Fibroblast of lung (primary cell): Measurements from ENCODE around the gene FAM107A. TPM values are rescaled to one million over a fixed set of nuclear protein-coding genes. Genes with fewer than 3 reads are reported as not detected.
A peak's percentile ranks its signal among the peaks of the same experiment; 100 is the strongest.

Source experiments
- DNase-seq, 2 donors: peaks; one replicate each; pipeline versions ENCODE4 v3.0.0 to v3.0.0-alpha.2; 2010; ENCODE audit warnings: low read depth in 2 of 2
- H2AFZ ChIP-seq: 2 replicates; pipeline ENCODE4 v1.5.1; 2012; ENCODE audit warnings: low read length, control low read depth, inconsistent platforms
- H3K27ac ChIP-seq: 2 replicates; pipeline ENCODE4 v1.5.1; 2011; ENCODE audit warnings: low read length, control low read depth; ENCODE audit not compliant: insufficient read depth
- H3K27me3 ChIP-seq: 2 replicates; pipeline ENCODE4 v1.5.1; 2011; ENCODE audit warnings: mild to moderate bottlenecking, low read length; ENCODE audit not compliant: control insufficient read depth, insufficient read depth
- H3K36me3 ChIP-seq: 2 replicates; pipeline ENCODE4 v1.5.1; 2011; ENCODE audit warnings: low read length; ENCODE audit not compliant: control insufficient read depth, insufficient read depth
- H3K4me1 ChIP-seq: 2 replicates; pipeline ENCODE4 v1.5.1; 2011; ENCODE audit warnings: low read length; ENCODE audit not compliant: control insufficient read depth, insufficient read depth; ENCODE audit errors: extremely low read depth
- H3K4me2 ChIP-seq: 2 replicates; pipeline ENCODE4 v1.5.1; 2011; ENCODE audit warnings: low read length, control low read depth; ENCODE audit not compliant: insufficient read depth; ENCODE audit errors: extremely low read depth
- H3K4me3 ChIP-seq, 4 experiments: fragments of 200-600 bp in 1 of 4; sonication (generic) in 1 of 4; replicated peaks in 1 of 4; 2 replicates each; pipeline ENCODE4 v1.5.1; 2011 to 2016; ENCODE audit warnings: low read length in 4 of 4, low read depth in 3 of 4, mild to moderate bottlenecking in 3 of 4, control low read depth in 2 of 4, inconsistent platforms in 1 of 4, mixed read lengths in 1 of 4; ENCODE audit not compliant: insufficient read depth in 1 of 4; ENCODE audit errors: control extremely low read depth in 1 of 4
- H3K79me2 ChIP-seq: 2 replicates; pipeline ENCODE4 v1.5.1; 2012; ENCODE audit warnings: mild to moderate bottlenecking, low read length, inconsistent platforms; ENCODE audit not compliant: control insufficient read depth, insufficient read depth
- H3K9ac ChIP-seq: 2 replicates; pipeline ENCODE4 v1.5.1; 2011; ENCODE audit warnings: mild to moderate bottlenecking, low read length, control low read depth; ENCODE audit not compliant: insufficient read depth
- H3K9me3 ChIP-seq: 2 replicates; pipeline ENCODE4 v1.5.1; 2012; ENCODE audit warnings: low read depth, low read length; ENCODE audit not compliant: control insufficient read depth, insufficient read depth
- H4K20me1 ChIP-seq: 2 replicates; pipeline ENCODE4 v1.5.1; 2011; ENCODE audit warnings: low read length; ENCODE audit not compliant: control insufficient read depth, insufficient read depth; ENCODE audit errors: extremely low read depth
- CTCF ChIP-seq, 2 donors: IDR thresholded peaks in 1 of 2; conservative IDR thresholded peaks in 1 of 2; 1 replicate in 1 of 2; 2 replicates in 1 of 2; pipeline ENCODE4 v1.5.1; 2011 to 2012; ENCODE audit warnings: low read length in 2 of 2, control low read depth in 1 of 2, inconsistent platforms in 1 of 2, low read depth in 1 of 2, mild to moderate bottlenecking in 1 of 2
- EZH2 ChIP-seq: IDR thresholded peaks from 2 replicates; pipeline ENCODE4 v1.5.1; 2012; ENCODE audit warnings: low read length, control low read depth, mild to moderate bottlenecking; ENCODE audit errors: missing control alignments
- polyA plus RNA-seq, 2 donors: library from polyadenylated mRNA; depleted of rRNA in 1 of 2; stranded (reverse) in 1 of 2; unstranded in 1 of 2; fragments of >200 nt; gene quantifications; 2 replicates each; pipeline ENCODE4 v1.2.1, GENCODE V29; 2011 to 2012; ENCODE audit warnings: missing spikeins in 1 of 2
- total RNA-seq: library from RNA; depleted of rRNA; stranded (reverse); fragments of >200 nt; gene quantifications from 2 replicates; pipeline ENCODE4 v1.2.1, GENCODE V29; 2014

Gene FAM107A
- total and polyA plus RNA-seq, 2 donors (not counting 1 experiment from before 2014, with no cell fraction given) = under 0.01 to 0.16 TPM

DNA sequence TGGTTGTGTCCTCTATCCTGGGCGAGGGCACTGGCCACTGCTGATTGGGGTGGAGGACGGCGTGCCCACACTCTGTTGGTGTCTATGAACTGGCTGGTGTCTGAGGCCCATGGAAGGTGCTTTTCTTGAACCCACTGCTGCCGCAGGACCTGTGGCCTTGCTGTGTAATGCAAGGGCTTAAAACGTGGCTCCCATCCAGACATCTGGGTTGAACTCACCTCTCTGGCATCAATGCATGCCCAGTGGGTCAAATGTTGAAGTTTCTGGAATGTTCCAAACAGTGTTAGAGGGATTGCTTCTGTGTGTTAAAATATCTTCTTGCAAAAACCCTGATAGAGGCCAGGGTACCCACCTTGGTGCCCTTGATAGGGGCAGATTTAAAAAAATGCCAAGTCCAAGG is 46.8 kb upstream of the FAM107A start:
- H3K4me3 ChIP-seq = no peak overlapping the region
- no peak for TF ChIP-seq CTCF (conservative IDR thresholded peaks at IDR 0.05 in 1 of 2, IDR thresholded peaks at IDR 0.05 in 1 of 2; ENCODE audit: low read depth in 1 of 2, low read length in 2 of 2)
- no peak for TF ChIP-seq EZH2
- no peak overlapping the region for H3K27ac ChIP-seq
- no peak overlapping the region for H3K9ac ChIP-seq
- H3K36me3 ChIP-seq = no peaks in the 10 kb centered on the region
- H3K9me3 ChIP-seq = no peaks in the 10 kb centered on the region
- H3K4me1 ChIP-seq = peaks cover 14% of the 10 kb centered on the region
- no peaks in the 10 kb centered on the region for H3K79me2 ChIP-seq
- H2AFZ ChIP-seq = no peak overlapping the region
- H3K27me3 ChIP-seq = no peaks in the 10 kb centered on the region
- DNase-seq = peak; percentile 20 to 36
- no peaks in the 10 kb centered on the region for H4K20me1 ChIP-seq
- H3K4me2 ChIP-seq = no peak overlapping the region

GRCh38 chr3:58623478-58623877 is 46.3 kb upstream of the FAM107A start:
- Histone ChIP-seq H4K20me1 (no peaks in the 10 kb centered on the region), H3K4me1 (peaks cover 12% of the 10 kb centered on the region), H3K4me3 (no peak overlapping the region), H3K4me2 (no peak overlapping the region), H3K9ac (no peak overlapping the region), H3K36me3 (no peaks in the 10 kb centered on the region), H3K27me3 (no peaks in the 10 kb centered on the region), H2AFZ (no peak overlapping the region), H3K79me2 (no peaks in the 10 kb centered on the region), H3K27ac (no peak overlapping the region), H3K9me3 (no peaks in the 10 kb centered on the region)
- no peak for DNase-seq
- no peak for TF ChIP-seq CTCF (conservative IDR thresholded peaks at IDR 0.05 in 1 of 2, IDR thresholded peaks at IDR 0.05 in 1 of 2; ENCODE audit: low read depth in 1 of 2, low read length in 2 of 2)
- TF ChIP-seq EZH2 = no peak

GRCh38 chr3:58622892-58623291 is 45.7 kb upstream of the FAM107A start:
- Histone ChIP-seq H3K9me3 (no peaks in the 10 kb centered on the region), H2AFZ (no peak overlapping the region), H3K27ac (no peak overlapping the region), H4K20me1 (no peaks in the 10 kb centered on the region), H3K4me1 (peaks cover 7% of the 10 kb centered on the region), H3K4me3 (no peak overlapping the region), H3K36me3 (no peaks in the 10 kb centered on the region), H3K79me2 (no peaks in the 10 kb centered on the region), H3K4me2 (no peak overlapping the region), H3K27me3 (no peaks in the 10 kb centered on the region), H3K9ac (no peak overlapping the region)
- DNase-seq = no peak
- no peak for TF ChIP-seq CTCF (conservative IDR thresholded peaks at IDR 0.05 in 1 of 2, IDR thresholded peaks at IDR 0.05 in 1 of 2; ENCODE audit: low read depth in 1 of 2, low read length in 2 of 2)
- no peak for TF ChIP-seq EZH2
